ENCODE data around the gene MYH7.

DNA sequence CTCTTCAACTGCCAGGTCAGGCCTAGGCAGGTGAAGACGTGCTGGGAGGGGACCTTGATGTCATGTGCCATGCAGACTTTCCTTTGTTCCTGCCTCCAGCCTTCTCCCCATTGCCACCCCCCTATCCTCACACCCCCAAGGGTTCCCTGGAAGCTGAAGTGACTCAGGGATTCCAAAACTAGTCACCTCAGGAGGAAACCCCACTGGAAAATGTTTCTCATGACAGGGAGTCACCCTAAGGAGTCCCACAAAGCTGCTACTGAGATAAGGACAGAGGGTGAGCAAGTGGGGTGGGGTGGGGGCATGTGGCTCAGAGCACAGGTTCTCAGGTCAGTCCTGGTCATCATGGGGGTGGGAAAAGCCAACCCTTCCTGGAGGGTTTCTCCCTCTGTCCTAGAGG is 65.2 kb downstream of the MYH7 start:
- TF ChIP-seq GATA2 (IDR thresholded peaks at IDR 0.05; ENCODE audit: low read depth, low read length) (no peak), GATA3 (IDR thresholded peaks at IDR 0.05; ENCODE audit: low read depth, low read length) (no peak)

Data from SH-SY5Y (cell line).